ENCODE data around the gene SH3GL3. TPM values are rescaled to one million over a fixed set of nuclear protein-coding genes. Genes with fewer than 3 reads are reported as not detected.

Gene SH3GL3
- total RNA-seq, 1 experiment from 2014 or later = 0.24 TPM

- BruUV-seq (replicated peaks) = no TSS peak
- no peaks in the 10 kb centered on the region for H3K36me3 Mint-ChIP-seq (ENCODE audit: insufficient read depth, unreplicated experiment)
- H3K4me3 Mint-ChIP-seq (ENCODE audit: low read depth, unreplicated experiment) = no peak overlapping the region
- intact Hi-C loops (cut with micrococcal nuclease; ENCODE audit: unreplicated experiment) = no loop called here
- CTCF ChIA-PET = no interaction called here
- H3K27me3 Mint-ChIP-seq (ENCODE audit: unreplicated experiment) = peaks cover 17% of the 10 kb centered on the region
- no peaks in the 10 kb centered on the region for H3K9me3 Mint-ChIP-seq (ENCODE audit: low read depth, unreplicated experiment)
- no peak for DNase-seq
- no peak for TF ChIP-seq CTCF (IDR thresholded peaks at IDR 0.05; ENCODE audit: unreplicated experiment)
- no peak overlapping the region for H3K27ac Mint-ChIP-seq (ENCODE audit: unreplicated experiment)
- H3K4me1 Mint-ChIP-seq (ENCODE audit: low read depth, unreplicated experiment) = no peaks in the 10 kb centered on the region
Measured at GRCh38 chr15:83475551-83475950, 28.4 kb downstream of the SH3GL3 start.

GRCh38 chr15:83476066-83476465 lies 28.9 kb downstream of the SH3GL3 start:
- TF ChIP-seq CTCF (IDR thresholded peaks at IDR 0.05; ENCODE audit: unreplicated experiment) = no peak
- no peak overlapping the region for H3K27ac Mint-ChIP-seq (ENCODE audit: unreplicated experiment)
- peaks cover 17% of the 10 kb centered on the region for H3K27me3 Mint-ChIP-seq (ENCODE audit: unreplicated experiment)
- no peak for DNase-seq
- CTCF ChIA-PET = no interaction called here
- H3K36me3 Mint-ChIP-seq (ENCODE audit: insufficient read depth, unreplicated experiment) = no peaks in the 10 kb centered on the region
- BruUV-seq (replicated peaks) = no TSS peak
- no peak overlapping the region for H3K4me3 Mint-ChIP-seq (ENCODE audit: low read depth, unreplicated experiment)
- H3K9me3 Mint-ChIP-seq (ENCODE audit: low read depth, unreplicated experiment) = no peaks in the 10 kb centered on the region
- H3K4me1 Mint-ChIP-seq (ENCODE audit: low read depth, unreplicated experiment) = no peaks in the 10 kb centered on the region
- intact Hi-C loops (cut with micrococcal nuclease; ENCODE audit: unreplicated experiment) = no loop called here

GRCh38 chr15:83476708-83477107 lies 29.6 kb downstream of the SH3GL3 start:
- CTCF ChIA-PET = interaction anchor here (0.6 kb wide), 1 partner anchor 13 kb away, joined by 3 read pairs; no protein-coding TSS in a partner anchor
- no peak overlapping the region for H3K4me3 Mint-ChIP-seq (ENCODE audit: low read depth, unreplicated experiment)
- no peaks in the 10 kb centered on the region for H3K9me3 Mint-ChIP-seq (ENCODE audit: low read depth, unreplicated experiment)
- H3K4me1 Mint-ChIP-seq (ENCODE audit: low read depth, unreplicated experiment) = no peaks in the 10 kb centered on the region
- BruUV-seq (replicated peaks) = no TSS peak
- no peak overlapping the region for H3K27ac Mint-ChIP-seq (ENCODE audit: unreplicated experiment)
- no peaks in the 10 kb centered on the region for H3K36me3 Mint-ChIP-seq (ENCODE audit: insufficient read depth, unreplicated experiment)
- TF ChIP-seq CTCF (IDR thresholded peaks at IDR 0.05; ENCODE audit: unreplicated experiment) = no peak
- intact Hi-C loops (cut with micrococcal nuclease; ENCODE audit: unreplicated experiment) = no loop called here
- H3K27me3 Mint-ChIP-seq (ENCODE audit: unreplicated experiment) = peaks cover 17% of the 10 kb centered on the region
- DNase-seq = no peak

- CTCF ChIA-PET = interaction anchor here (0.6 kb wide), 1 partner anchor 14 kb away, joined by 3 read pairs; no protein-coding TSS in a partner anchor
- intact Hi-C loops (cut with micrococcal nuclease; ENCODE audit: unreplicated experiment) = no loop called here
- no peaks in the 10 kb centered on the region for H3K36me3 Mint-ChIP-seq (ENCODE audit: insufficient read depth, unreplicated experiment)
- H3K4me1 Mint-ChIP-seq (ENCODE audit: low read depth, unreplicated experiment) = no peaks in the 10 kb centered on the region
- DNase-seq = no peak
- no peaks in the 10 kb centered on the region for H3K9me3 Mint-ChIP-seq (ENCODE audit: low read depth, unreplicated experiment)
- peaks cover 17% of the 10 kb centered on the region for H3K27me3 Mint-ChIP-seq (ENCODE audit: unreplicated experiment)
- BruUV-seq (replicated peaks) = no TSS peak
- TF ChIP-seq CTCF (IDR thresholded peaks at IDR 0.05; ENCODE audit: unreplicated experiment) = no peak
- H3K4me3 Mint-ChIP-seq (ENCODE audit: low read depth, unreplicated experiment) = no peak overlapping the region
- no peak overlapping the region for H3K27ac Mint-ChIP-seq (ENCODE audit: unreplicated experiment)
Measured at GRCh38 chr15:83477172-83477807, 30.1 kb downstream of the SH3GL3 start.
